SU-DHL-6 (cell line): ENCODE measurements around the gene FANCC.

Experiments used
- H2AFZ ChIP-seq: fragments of 200-600 bp; sonication (generic); 2 replicates; pipeline ENCODE4 v1.6.1; 2014; ENCODE audit warnings: low read depth, mild to moderate bottlenecking, moderate library complexity, mixed read lengths, antibody characterized with exemption, low read length; ENCODE audit not compliant: severe bottlenecking
- H3F3A ChIP-seq: fragments of 200-600 bp; shearing (Covaris generic); 2 replicates; pipeline ENCODE4 v1.6.0; 2016; ENCODE audit warnings: antibody characterized with exemption, mild to moderate bottlenecking; ENCODE audit not compliant: insufficient read depth
- H3K27ac ChIP-seq: fragments of 200-600 bp; sonication (generic); 2 replicates; pipeline ENCODE4 v1.5.1; 2016; ENCODE audit warnings: low read depth, mild to moderate bottlenecking, low read length, moderate library complexity, mixed read lengths
- H3K27me3 ChIP-seq: fragments of 200-600 bp; sonication (generic), shearing (Covaris generic); 2 replicates; pipeline ENCODE4 v1.6.0; 2014; ENCODE audit warnings: mild to moderate bottlenecking, low read length
- H3K36me3 ChIP-seq: fragments of 200-600 bp; sonication (generic); 2 replicates; pipeline ENCODE4 v1.6.1; 2014; ENCODE audit warnings: mild to moderate bottlenecking, low read length, mixed read lengths
- H3K4me2 ChIP-seq: fragments of 300-600, 200-600 bp; shearing (Covaris generic), sonication (generic); 2 replicates; pipeline ENCODE4 v1.6.0; 2014; ENCODE audit warnings: low read length, low read depth, mild to moderate bottlenecking; ENCODE audit not compliant: poor library complexity, severe bottlenecking
- H3K4me3 ChIP-seq: fragments of 200-600 bp; sonication (generic); 2 replicates; pipeline ENCODE4 v1.5.1; 2014; ENCODE audit warnings: antibody characterized with exemption, low read length, mild to moderate bottlenecking, mixed read lengths; ENCODE audit not compliant: insufficient read depth, poor library complexity, severe bottlenecking
- H3K79me2 ChIP-seq: fragments of 200-600 bp; sonication (generic); 2 replicates; pipeline ENCODE4 v1.6.1; 2014; ENCODE audit warnings: mild to moderate bottlenecking, low read length, moderate library complexity; ENCODE audit not compliant: insufficient read depth
- H3K9ac ChIP-seq: fragments of 200-600 bp; sonication (generic); 2 replicates; pipeline ENCODE4 v1.7.0; 2014; ENCODE audit warnings: mild to moderate bottlenecking, low read length
- H3K9me2 ChIP-seq: fragments of 200-600 bp; sonication (generic); replicated peaks from 2 replicates; pipeline ENCODE4 v1.6.1; 2014; ENCODE audit warnings: low read length; ENCODE audit not compliant: insufficient read depth
- H3K9me3 ChIP-seq: fragments of 200-600 bp; sonication (generic); 2 replicates; pipeline ENCODE4 v1.6.1; 2014; ENCODE audit warnings: low read length, mixed read lengths; ENCODE audit not compliant: insufficient read depth
- H4K20me1 ChIP-seq: fragments of 200-600 bp; sonication (generic); 2 replicates; pipeline ENCODE4 v1.6.1; 2014; ENCODE audit warnings: low read depth, mild to moderate bottlenecking, antibody characterized with exemption, low read length, moderate library complexity, mixed read lengths
- EZH2phosphoT487 ChIP-seq: fragments of 200-600 bp; sonication (generic), shearing (Covaris generic); conservative IDR thresholded peaks from 2 replicates; pipeline ENCODE4 v1.6.1; 2018; ENCODE audit warnings: mild to moderate bottlenecking, antibody characterized with exemption, low read length, moderate library complexity, mixed read lengths
- TF ChIP-seq, protein P1 (sequence below): fragments of 200-600 bp; sonication (generic); IDR thresholded peaks from one replicate; pipeline ENCODE4 v1.5.1; 2017; ENCODE audit warnings: antibody characterized with exemption, mild to moderate bottlenecking, low read length, moderate library complexity; ENCODE audit not compliant: insufficient read depth, poor library complexity, severe bottlenecking

The FANCC gene

GRCh38 chr9:95089257-95090022 is 228.1 kb downstream of the FANCC start:
- Histone ChIP-seq H3K27ac (no peak overlapping the region), H3K9me3 (no peaks in the 10 kb centered on the region), H4K20me1 (no peaks in the 10 kb centered on the region), H3K4me2 (no peak overlapping the region), H3F3A (no peaks in the 10 kb centered on the region), H3K36me3 (no peaks in the 10 kb centered on the region), H3K79me2 (no peaks in the 10 kb centered on the region), H3K4me3 (no peak overlapping the region), H3K27me3 (no peaks in the 10 kb centered on the region), H3K9ac (no peak overlapping the region), H3K9me2 (no peaks in the 10 kb centered on the region), H2AFZ (no peak overlapping the region)
- no peak for TF ChIP-seq EZH2phosphoT487
- TF ChIP-seq, protein P1, sequence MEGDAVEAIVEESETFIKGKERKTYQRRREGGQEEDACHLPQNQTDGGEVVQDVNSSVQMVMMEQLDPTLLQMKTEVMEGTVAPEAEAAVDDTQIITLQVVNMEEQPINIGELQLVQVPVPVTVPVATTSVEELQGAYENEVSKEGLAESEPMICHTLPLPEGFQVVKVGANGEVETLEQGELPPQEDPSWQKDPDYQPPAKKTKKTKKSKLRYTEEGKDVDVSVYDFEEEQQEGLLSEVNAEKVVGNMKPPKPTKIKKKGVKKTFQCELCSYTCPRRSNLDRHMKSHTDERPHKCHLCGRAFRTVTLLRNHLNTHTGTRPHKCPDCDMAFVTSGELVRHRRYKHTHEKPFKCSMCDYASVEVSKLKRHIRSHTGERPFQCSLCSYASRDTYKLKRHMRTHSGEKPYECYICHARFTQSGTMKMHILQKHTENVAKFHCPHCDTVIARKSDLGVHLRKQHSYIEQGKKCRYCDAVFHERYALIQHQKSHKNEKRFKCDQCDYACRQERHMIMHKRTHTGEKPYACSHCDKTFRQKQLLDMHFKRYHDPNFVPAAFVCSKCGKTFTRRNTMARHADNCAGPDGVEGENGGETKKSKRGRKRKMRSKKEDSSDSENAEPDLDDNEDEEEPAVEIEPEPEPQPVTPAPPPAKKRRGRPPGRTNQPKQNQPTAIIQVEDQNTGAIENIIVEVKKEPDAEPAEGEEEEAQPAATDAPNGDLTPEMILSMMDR = no peak

- Histone ChIP-seq H3K27me3 (no peaks in the 10 kb centered on the region), H2AFZ (no peak overlapping the region), H3K79me2 (no peaks in the 10 kb centered on the region), H3K4me2 (no peak overlapping the region), H3K4me3 (no peak overlapping the region), H3K9me3 (no peaks in the 10 kb centered on the region), H4K20me1 (no peaks in the 10 kb centered on the region), H3F3A (no peaks in the 10 kb centered on the region), H3K27ac (no peak overlapping the region), H3K9me2 (no peaks in the 10 kb centered on the region), H3K9ac (no peak overlapping the region), H3K36me3 (no peaks in the 10 kb centered on the region)
- TF ChIP-seq, protein P1 = no peak
- no peak for TF ChIP-seq EZH2phosphoT487
Measured at GRCh38 chr9:95088421-95089161, 228.9 kb downstream of the FANCC start.

DNA sequence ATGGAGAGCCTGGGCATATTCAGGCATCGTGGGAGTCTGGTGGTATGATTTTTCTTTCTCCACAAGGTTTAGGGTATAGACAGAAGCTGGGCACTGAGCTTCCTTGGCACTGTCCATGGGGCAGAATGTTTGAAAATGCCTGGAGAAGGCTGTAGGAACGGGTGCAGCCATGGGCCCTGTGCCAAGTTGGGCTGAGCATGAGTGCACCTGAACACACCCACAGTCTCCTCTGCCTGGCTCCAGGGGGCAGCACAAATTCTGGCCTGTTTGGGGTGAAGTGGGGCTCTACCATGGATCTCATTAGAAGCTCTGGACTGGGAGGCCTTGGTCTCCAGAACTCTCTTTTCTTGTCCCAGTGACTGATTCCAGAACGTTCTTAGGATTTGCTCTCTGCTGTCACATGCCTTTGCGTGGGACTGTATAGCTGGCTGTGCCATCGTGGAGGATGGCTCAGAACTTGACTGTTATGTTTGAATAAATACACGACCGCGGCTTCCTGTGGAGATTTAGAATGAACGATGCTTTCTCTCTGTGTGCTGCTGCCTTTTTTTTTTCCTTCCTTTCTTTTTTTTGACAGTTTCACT is 229.8 kb downstream of the FANCC start:
- H3F3A ChIP-seq = no peaks in the 10 kb centered on the region

More for the DNA sequence above, 229.8 kb downstream of the FANCC start:
- Histone ChIP-seq H3K9me3 (no peaks in the 10 kb centered on the region), H4K20me1 (no peaks in the 10 kb centered on the region), H3K9me2 (no peaks in the 10 kb centered on the region), H3K4me3 (no peak overlapping the region), H3K4me2 (no peak overlapping the region), H3K27ac (no peak overlapping the region), H3K36me3 (no peaks in the 10 kb centered on the region), H3K79me2 (no peaks in the 10 kb centered on the region), H3K9ac (no peak overlapping the region), H3K27me3 (no peaks in the 10 kb centered on the region), H2AFZ (no peak overlapping the region)
- TF ChIP-seq EZH2phosphoT487 = no peak
- TF ChIP-seq, protein P1 = peak; percentile 15
